ENCODE data around the gene AKAP8L. TPM values are rescaled to one million over a fixed set of nuclear protein-coding genes. Genes with fewer than 3 reads are reported as not detected.
"Not testable (repeated sequence)": the region's sequence is repeated elsewhere in the genome, so short reads cannot be mapped to it uniquely, and the experiment has no call there.

The AKAP8L gene
- total RNA-seq, 4 donors from 2014 or later = 52.8 to 87.8 (median 69.4) TPM

DNA sequence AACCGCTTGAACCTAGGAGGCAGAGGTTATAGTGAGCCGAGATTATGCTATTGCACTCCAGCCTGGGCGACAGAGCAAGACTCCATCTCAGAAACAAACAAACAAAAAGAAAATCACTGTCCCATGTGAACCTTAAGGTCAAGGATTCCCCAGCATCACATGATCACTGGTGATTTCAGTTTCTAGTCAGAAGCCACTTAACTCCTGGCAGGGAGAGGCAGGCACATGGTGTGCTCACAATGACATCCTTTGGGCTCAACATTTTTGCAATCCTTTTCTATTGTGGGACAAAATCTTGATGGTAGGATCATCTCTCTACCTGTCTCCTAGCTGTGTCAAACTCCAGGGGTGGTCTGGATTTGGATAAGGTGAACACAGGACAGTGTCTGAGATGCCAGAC, 51.3 kb downstream of the AKAP8L start:
- H3K4me3 ChIP-seq = no peak overlapping the region
- H3K4me1 ChIP-seq = peaks cover 0 to 18% (median 0%) of the 10 kb centered on the region in 4 donors
- WGBS = 94% methylated on average over 3 of the region's 3 CpGs
- TF ChIP-seq POLR2AphosphoS5 (IDR thresholded peaks at IDR 0.05) = no peak
- intact Hi-C loops (cut with DNase I) = no loop called here
- peaks cover 59 to 91% (median 82%) of the 10 kb centered on the region in 4 donors for H3K36me3 ChIP-seq
- no peaks in the 10 kb centered on the region for H3K9me3 ChIP-seq
- H3K27me3 ChIP-seq = no peaks in the 10 kb centered on the region
- no peak overlapping the region for H3K27ac ChIP-seq (replicated peaks in 1 of 4)
- DNase-seq (ENCODE audit: extremely low spot score) = no peak

DNA sequence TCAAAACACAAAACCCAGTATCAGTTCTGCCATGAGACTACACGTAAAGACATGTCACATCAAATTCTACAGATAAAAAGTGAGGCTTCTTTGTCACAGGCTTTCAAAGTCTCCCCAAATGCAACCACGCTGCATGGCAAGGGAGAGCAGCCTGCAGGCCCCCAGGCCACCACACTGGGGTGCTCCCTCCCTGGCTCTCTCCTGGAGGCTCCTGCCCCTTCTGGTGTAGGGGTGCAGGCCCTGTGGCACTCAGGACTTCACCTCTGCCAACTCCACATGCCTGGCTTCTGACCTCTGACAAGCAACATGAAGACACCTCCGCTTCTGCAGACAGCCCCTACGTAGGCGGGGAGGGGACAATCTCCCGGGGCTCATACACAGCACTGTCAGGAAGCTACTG, 53.5 kb downstream of the AKAP8L start:
- intact Hi-C loops (cut with DNase I) = no loop called here
- TF ChIP-seq EP300 (IDR thresholded peaks at IDR 0.05) = no peak
- TF ChIP-seq, protein P1, sequence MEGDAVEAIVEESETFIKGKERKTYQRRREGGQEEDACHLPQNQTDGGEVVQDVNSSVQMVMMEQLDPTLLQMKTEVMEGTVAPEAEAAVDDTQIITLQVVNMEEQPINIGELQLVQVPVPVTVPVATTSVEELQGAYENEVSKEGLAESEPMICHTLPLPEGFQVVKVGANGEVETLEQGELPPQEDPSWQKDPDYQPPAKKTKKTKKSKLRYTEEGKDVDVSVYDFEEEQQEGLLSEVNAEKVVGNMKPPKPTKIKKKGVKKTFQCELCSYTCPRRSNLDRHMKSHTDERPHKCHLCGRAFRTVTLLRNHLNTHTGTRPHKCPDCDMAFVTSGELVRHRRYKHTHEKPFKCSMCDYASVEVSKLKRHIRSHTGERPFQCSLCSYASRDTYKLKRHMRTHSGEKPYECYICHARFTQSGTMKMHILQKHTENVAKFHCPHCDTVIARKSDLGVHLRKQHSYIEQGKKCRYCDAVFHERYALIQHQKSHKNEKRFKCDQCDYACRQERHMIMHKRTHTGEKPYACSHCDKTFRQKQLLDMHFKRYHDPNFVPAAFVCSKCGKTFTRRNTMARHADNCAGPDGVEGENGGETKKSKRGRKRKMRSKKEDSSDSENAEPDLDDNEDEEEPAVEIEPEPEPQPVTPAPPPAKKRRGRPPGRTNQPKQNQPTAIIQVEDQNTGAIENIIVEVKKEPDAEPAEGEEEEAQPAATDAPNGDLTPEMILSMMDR (IDR thresholded peaks at IDR 0.05) = no peak
- no peak for TF ChIP-seq POLR2A (IDR thresholded peaks at IDR 0.05; ENCODE audit: low read depth)
- TF ChIP-seq POLR2AphosphoS5 (IDR thresholded peaks at IDR 0.05) = no peak
- Histone ChIP-seq H3K36me3 (peaks cover 46 to 90% (median 80%) of the 10 kb centered on the region in 4 donors), H3K4me3 (no peak overlapping the region), H3K27ac (replicated peaks in 1 of 4) (no peak overlapping the region), H3K4me1 (peaks cover 0 to 12% (median 0%) of the 10 kb centered on the region in 4 donors), H3K9me3 (no peaks in the 10 kb centered on the region), H3K27me3 (no peaks in the 10 kb centered on the region)
- DNase-seq (ENCODE audit: extremely low spot score) = no peak
- WGBS = 100% methylated on average over 2 of the region's 6 CpGs

DNA sequence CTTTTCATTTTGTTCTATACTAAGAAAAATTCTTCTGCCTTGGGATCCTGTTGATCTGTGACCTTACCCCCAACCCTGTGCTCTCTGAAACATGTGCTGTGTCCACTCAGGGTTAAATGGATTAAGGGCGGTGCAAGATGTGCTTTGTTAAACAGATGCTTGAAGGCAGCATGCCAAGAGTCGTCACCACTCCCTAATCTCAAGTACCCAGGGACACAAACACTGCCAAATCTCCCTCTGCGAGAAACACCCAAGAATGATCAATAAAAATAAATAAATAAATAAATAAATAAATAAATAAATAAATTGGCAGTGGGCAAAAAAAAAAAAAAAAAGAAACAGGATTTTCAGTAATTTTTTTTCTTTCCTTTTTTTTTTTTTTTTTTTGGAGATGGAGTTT, 55.0 kb downstream of the AKAP8L start:
- intact Hi-C loops (cut with DNase I); H3K27ac ChIP-seq (replicated peaks in 1 of 4); H3K9me3 ChIP-seq; H3K27me3 ChIP-seq; DNase-seq (ENCODE audit: extremely low spot score); H3K4me3 ChIP-seq: not testable (repeated sequence)
- peaks cover 0 to 12% (median 0%) of the 10 kb centered on the region in 4 donors for H3K4me1 ChIP-seq
- peaks cover 47 to 90% (median 80%) of the 10 kb centered on the region in 4 donors for H3K36me3 ChIP-seq
- 75% methylated on average over 3 of the region's 3 CpGs for WGBS

DNA sequence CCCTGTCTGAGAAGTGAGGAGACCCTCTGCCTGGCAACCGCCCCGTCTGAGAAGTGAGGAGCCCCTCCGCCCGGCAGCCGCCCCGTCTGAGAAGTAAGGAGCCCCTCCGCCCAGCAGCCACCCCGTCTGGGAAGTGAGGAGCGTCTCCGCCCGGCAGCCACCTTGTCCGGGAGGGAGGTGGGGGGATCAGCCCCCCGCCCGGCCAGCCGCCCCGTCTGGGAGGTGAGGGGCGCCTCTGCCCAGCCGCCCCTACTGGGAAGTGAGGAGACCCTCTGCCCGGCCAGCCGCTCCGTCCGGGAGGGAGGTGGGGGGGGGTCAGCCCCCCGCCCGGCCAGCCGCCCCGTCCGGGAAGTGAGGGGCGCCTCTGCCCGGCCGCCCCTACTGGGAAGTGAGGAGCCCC, 55.7 kb downstream of the AKAP8L start:
- H3K4me3 ChIP-seq; H3K9me3 ChIP-seq; H3K27ac ChIP-seq (replicated peaks in 1 of 4); intact Hi-C loops (cut with DNase I); H3K4me1 ChIP-seq; H3K27me3 ChIP-seq; DNase-seq (ENCODE audit: extremely low spot score): not testable (repeated sequence)
- WGBS = 100% methylated on average over 8 of the region's 30 CpGs
- H3K36me3 ChIP-seq = peaks cover 47 to 90% (median 80%) of the 10 kb centered on the region in 4 donors

DNA sequence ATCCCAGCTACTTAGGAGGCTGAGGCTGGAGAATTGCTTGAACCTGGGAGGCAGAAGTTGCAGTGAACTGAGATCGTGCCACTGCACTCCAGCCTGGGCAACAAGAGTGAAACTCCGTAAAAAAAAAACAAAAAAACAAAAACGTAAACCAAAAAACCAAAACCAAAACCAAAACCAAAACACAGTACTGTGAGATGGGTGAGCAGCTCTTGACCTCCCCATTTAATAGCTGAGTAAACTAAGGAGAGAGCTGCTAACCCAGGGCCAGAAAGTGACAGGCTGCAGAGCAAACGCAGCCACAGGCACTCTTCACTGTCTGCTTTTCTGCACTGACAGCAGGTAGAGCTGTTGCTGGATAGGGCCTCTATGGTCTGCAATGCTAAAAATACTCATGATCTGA, 58.8 kb downstream of the AKAP8L start:
- 77% methylated on average over 4 of the region's 4 CpGs for WGBS
- H3K27me3 ChIP-seq; DNase-seq (ENCODE audit: extremely low spot score); H3K9me3 ChIP-seq; H3K4me1 ChIP-seq; intact Hi-C loops (cut with DNase I); H3K27ac ChIP-seq (replicated peaks in 1 of 4); H3K4me3 ChIP-seq: not testable (repeated sequence)
- H3K36me3 ChIP-seq = peaks cover 44 to 90% (median 80%) of the 10 kb centered on the region in 4 donors

DNA sequence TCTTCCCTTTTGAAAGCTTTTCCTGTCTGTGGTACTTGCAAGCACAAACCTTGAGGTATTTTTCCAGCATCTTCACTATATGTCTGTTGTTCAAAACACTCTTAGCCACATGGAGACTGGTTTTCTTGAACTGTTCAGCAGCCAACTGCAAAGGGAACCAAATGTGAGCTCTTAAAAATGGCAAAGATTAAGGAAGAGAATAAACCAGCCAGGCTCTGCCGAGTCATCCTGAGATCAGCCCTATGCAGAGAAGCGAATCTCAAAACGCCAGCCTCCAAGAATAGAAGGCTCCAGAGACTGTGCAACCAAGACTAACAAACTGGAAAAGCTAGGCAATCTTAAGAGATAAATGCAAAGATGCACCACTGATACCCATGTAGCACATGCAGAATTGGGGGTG, 59.9 kb downstream of the AKAP8L start:
- peaks cover 50 to 91% (median 82%) of the 10 kb centered on the region in 4 donors for H3K36me3 ChIP-seq
- TF ChIP-seq POLR2AphosphoS5 (IDR thresholded peaks at IDR 0.05) (no peak), EP300 (IDR thresholded peaks at IDR 0.05) (no peak)
- no peak overlapping the region for H3K27ac ChIP-seq (replicated peaks in 1 of 4)
- no peaks in the 10 kb centered on the region for H3K9me3 ChIP-seq
- no peak overlapping the region for H3K4me3 ChIP-seq
- WGBS = 84% methylated on average over 3 of the region's 3 CpGs
- intact Hi-C loops (cut with DNase I) = no loop called here
- DNase-seq (ENCODE audit: extremely low spot score) = no peak
- H3K27me3 ChIP-seq = no peaks in the 10 kb centered on the region
- H3K4me1 ChIP-seq = peaks cover 0 to 5% (median 0%) of the 10 kb centered on the region in 4 donors

DNA sequence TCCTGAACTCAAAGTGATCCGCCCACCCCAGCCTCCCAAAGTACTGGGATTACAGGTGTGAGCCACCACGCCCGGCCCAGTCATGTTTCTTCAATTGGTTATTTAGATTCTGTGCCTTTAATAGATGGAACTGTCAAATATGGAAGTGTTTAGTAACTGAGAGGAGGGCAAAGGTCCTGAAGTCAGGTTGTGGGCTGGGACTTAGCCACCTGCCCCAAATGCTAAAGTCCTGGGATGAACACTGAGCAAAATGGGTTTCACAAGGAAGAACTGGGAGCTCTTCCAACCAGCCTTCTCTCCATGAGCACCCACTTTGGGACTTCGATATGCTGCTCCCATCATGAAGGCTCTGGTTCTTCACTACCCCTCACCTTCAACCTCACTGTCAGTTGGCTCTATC, 60.9 kb downstream of the AKAP8L start:
- WGBS = 92% methylated on average over 4 of the region's 4 CpGs
- Histone ChIP-seq H3K4me1 (peaks cover 0 to 5% (median 0%) of the 10 kb centered on the region in 4 donors), H3K9me3 (no peaks in the 10 kb centered on the region), H3K27ac (replicated peaks in 1 of 4) (no peak overlapping the region), H3K4me3 (no peak overlapping the region), H3K36me3 (peaks cover 52 to 94% (median 89%) of the 10 kb centered on the region in 4 donors), H3K27me3 (no peaks in the 10 kb centered on the region)
- no peak for DNase-seq (ENCODE audit: extremely low spot score)
- intact Hi-C loops (cut with DNase I) = no loop called here
- TF ChIP-seq POLR2AphosphoS5 (IDR thresholded peaks at IDR 0.05) (no peak), POLR2A (IDR thresholded peaks at IDR 0.05; ENCODE audit: low read depth) (no peak), EP300 (IDR thresholded peaks at IDR 0.05) (no peak)
- TF ChIP-seq, protein P1 (IDR thresholded peaks at IDR 0.05) = no peak

Measured in esophagus muscularis mucosa (tissue), 4 donors.